ENCODE measurements around the gene HNRNPD.
A peak's percentile ranks its signal among the peaks of the same experiment; 100 is the strongest.
"Not testable (repeated sequence)": the region's sequence is repeated elsewhere in the genome, so short reads cannot be mapped to it uniquely, and the experiment has no call there.

Gene HNRNPD

GRCh38 chr4:82373816-82374625 is at the start of gene HNRNPD:
HNRNPD (minus strand) TSS chr4:82373991; CDS start chr4:82373678, 313 bp downstream.
- peak; percentile 74 for DNase-seq (ENCODE audit: low read depth)

GRCh38 chr4:82422616-82423015 is 48.8 kb upstream of the HNRNPD start:
- DNase-seq (ENCODE audit: low read depth) = no peak

GRCh38 chr4:82421796-82422560 is 48.2 kb upstream of the HNRNPD start:
- no peak for DNase-seq (ENCODE audit: low read depth)

- DNase-seq (ENCODE audit: low read depth) = no peak
These were observed 45.7 kb upstream of the HNRNPD start for GRCh38 chr4:82419451-82419850.

- DNase-seq (ENCODE audit: low read depth) = no peak
These were observed 42.2 kb upstream of the HNRNPD start for GRCh38 chr4:82415922-82416365.

GRCh38 chr4:82415061-82415460 is 41.3 kb upstream of the HNRNPD start:
- DNase-seq (ENCODE audit: low read depth) = not testable (repeated sequence)

GRCh38 chr4:82403725-82404124 is 29.9 kb upstream of the HNRNPD start:
- no peak for DNase-seq (ENCODE audit: low read depth)

GRCh38 chr4:82402196-82402775 is 28.5 kb upstream of the HNRNPD start:
- no peak for DNase-seq (ENCODE audit: low read depth)

GRCh38 chr4:82401600-82401999 is 27.8 kb upstream of the HNRNPD start:
- DNase-seq (ENCODE audit: low read depth) = no peak

GRCh38 chr4:82398263-82398662 is 24.5 kb upstream of the HNRNPD start:
- no peak for DNase-seq (ENCODE audit: low read depth)

GRCh38 chr4:82397527-82397926 is 23.7 kb upstream of the HNRNPD start:
- no peak for DNase-seq (ENCODE audit: low read depth)

GRCh38 chr4:82394896-82395295 is 21.1 kb upstream of the HNRNPD start:
- DNase-seq (ENCODE audit: low read depth) = no peak

GRCh38 chr4:82390061-82390460 is 16.3 kb upstream of the HNRNPD start:
- DNase-seq (ENCODE audit: low read depth) = not testable (repeated sequence)

GRCh38 chr4:82388405-82388804 is 14.6 kb upstream of the HNRNPD start:
- DNase-seq (ENCODE audit: low read depth) = no peak

- DNase-seq (ENCODE audit: low read depth) = not testable (repeated sequence)
These were observed 12.5 kb upstream of the HNRNPD start for GRCh38 chr4:82386312-82386711.

- DNase-seq (ENCODE audit: low read depth) = no peak
These were observed 9.0 kb upstream of the HNRNPD start for GRCh38 chr4:82382751-82383150.

GRCh38 chr4:82381661-82382296 is 8.0 kb upstream of the HNRNPD start:
- no peak for DNase-seq (ENCODE audit: low read depth)

GRCh38 chr4:82381235-82381634 is 7.4 kb upstream of the HNRNPD start:
- no peak for DNase-seq (ENCODE audit: low read depth)

- DNase-seq (ENCODE audit: low read depth) = no peak
These were observed 7.0 kb upstream of the HNRNPD start for GRCh38 chr4:82380831-82381230.

GRCh38 chr4:82380344-82380743 is 6.6 kb upstream of the HNRNPD start:
- no peak for DNase-seq (ENCODE audit: low read depth)

- no peak for DNase-seq (ENCODE audit: low read depth)
These were observed 2.3 kb upstream of the HNRNPD start for GRCh38 chr4:82376109-82376508.

GRCh38 chr4:82373486-82373815 is 340 bp downstream of the HNRNPD start:
- no peak for DNase-seq (ENCODE audit: low read depth)
